Ovary (tissue), 3 donors: ENCODE results near the gene LPAR2.

Experiments
- POLR2A ChIP-seq: fragments of 450-650 bp; IDR thresholded peaks from one replicate; pipeline ENCODE4 v1.6.1; 2017; ENCODE audit warnings: antibody characterized with exemption, mild to moderate bottlenecking, moderate library complexity
- TF ChIP-seq, protein P1 (sequence below), 3 donors: fragments of 450-650 bp in 2 of 3; fragments of 200-600 bp in 1 of 3; IDR thresholded peaks; one replicate each; pipeline versions ENCODE4 v1.5.1 to v1.8.0; 2016 to 2022; ENCODE audit warnings: antibody characterized with exemption in 3 of 3, mild to moderate bottlenecking in 1 of 3
- donor health status: DM: no; HTN: no; CAD: no.

DNA sequence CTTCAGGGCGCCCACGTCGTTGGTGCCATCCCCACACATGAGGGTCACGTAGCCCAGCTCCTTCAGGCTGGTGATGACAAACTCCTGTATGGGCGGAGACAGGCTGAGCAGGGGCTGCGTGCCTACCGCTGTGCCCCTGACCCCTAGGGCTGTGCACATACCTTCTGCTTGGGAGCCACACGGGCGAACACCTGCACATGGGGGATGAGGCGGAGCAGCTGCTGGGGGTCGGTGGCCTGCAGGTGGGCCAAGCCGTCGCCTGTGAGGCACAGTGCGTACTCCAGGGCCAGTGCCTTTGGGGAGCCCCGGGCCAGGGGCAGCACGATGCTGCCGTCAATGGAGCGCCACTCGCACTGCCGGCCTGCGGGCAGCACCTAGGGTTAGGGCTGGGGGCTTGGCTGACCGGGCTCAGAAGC, 21.6 kb upstream of the LPAR2 start:
- TF ChIP-seq POLR2A = no peak
- TF ChIP-seq, protein P1, sequence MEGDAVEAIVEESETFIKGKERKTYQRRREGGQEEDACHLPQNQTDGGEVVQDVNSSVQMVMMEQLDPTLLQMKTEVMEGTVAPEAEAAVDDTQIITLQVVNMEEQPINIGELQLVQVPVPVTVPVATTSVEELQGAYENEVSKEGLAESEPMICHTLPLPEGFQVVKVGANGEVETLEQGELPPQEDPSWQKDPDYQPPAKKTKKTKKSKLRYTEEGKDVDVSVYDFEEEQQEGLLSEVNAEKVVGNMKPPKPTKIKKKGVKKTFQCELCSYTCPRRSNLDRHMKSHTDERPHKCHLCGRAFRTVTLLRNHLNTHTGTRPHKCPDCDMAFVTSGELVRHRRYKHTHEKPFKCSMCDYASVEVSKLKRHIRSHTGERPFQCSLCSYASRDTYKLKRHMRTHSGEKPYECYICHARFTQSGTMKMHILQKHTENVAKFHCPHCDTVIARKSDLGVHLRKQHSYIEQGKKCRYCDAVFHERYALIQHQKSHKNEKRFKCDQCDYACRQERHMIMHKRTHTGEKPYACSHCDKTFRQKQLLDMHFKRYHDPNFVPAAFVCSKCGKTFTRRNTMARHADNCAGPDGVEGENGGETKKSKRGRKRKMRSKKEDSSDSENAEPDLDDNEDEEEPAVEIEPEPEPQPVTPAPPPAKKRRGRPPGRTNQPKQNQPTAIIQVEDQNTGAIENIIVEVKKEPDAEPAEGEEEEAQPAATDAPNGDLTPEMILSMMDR (IDR thresholded peaks at IDR 0.05) = no peak
